Activated CD4-positive, CD25-positive, alpha-beta regulatory T cell treated with anti-CD3 and anti-CD28 coated beads, Interleukin-2, amount 50 U/mL, for 16 hours (primary cell): ENCODE results near the gene RPS21.

Experiments
- DNase-seq: peaks from one replicate; pipeline ENCODE4 v3.0.0-alpha.2; 2020; ENCODE audit warnings: low read depth, low spot score

RPS21 gene

DNA sequence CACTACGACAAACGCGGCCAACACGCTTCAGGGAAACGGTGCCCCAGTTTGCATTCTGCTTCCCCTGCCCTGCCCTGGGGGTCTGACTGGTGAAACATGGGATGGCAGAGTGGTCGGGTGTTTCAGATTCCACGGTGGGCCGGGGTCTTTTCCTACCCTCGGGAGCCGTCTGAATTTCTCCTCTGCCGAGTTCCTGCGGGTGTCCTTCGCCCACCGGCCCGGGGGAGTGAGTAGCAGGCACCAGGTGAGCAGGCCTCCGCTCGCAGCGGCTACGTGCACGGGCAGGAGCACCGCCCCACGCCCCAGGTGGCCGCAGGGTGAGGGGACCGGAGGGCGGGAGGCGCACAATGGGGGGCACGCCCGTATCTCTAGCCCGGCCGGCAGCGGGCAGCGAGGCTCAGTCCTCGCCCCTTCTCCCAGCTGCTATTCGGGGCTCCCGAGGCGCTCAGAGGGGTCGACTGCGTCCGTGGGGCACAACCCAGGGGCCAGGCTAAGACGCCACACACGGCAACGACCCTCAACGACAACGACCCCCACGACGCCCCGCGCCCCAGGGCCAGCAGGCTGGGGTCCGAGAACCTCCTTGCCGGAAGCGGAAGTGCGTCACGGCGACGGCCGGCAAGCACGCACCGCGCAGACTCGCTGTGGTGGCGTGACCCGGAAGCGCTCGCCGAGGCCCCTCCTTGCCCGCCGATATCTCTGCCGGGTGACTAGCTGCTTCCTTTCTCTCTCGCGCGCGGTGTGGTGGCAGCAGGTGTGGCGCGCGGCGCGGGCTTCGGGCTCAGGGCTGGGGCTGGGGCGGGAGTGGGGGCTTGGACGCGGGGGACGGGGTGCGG lies at the start of gene RPS21:
Gene RPS21, plus strand, starts transcription at position 721 of the 836 bp plus-strand sequence. CDS start 236 bp downstream, outside the sequence.
- peak; percentile 88 for DNase-seq

GRCh38 chr20:62337558-62338293 lies 49.2 kb upstream of the RPS21 start:
- DNase-seq, result no peak

GRCh38 chr20:62338294-62338620 lies 48.6 kb upstream of the RPS21 start:
- DNase-seq, result no peak

- no peak for DNase-seq
These were observed 47.2 kb upstream of the RPS21 start for GRCh38 chr20:62339647-62340062.

GRCh38 chr20:62342910-62343309 lies 44.0 kb upstream of the RPS21 start:
- no peak for DNase-seq

DNA sequence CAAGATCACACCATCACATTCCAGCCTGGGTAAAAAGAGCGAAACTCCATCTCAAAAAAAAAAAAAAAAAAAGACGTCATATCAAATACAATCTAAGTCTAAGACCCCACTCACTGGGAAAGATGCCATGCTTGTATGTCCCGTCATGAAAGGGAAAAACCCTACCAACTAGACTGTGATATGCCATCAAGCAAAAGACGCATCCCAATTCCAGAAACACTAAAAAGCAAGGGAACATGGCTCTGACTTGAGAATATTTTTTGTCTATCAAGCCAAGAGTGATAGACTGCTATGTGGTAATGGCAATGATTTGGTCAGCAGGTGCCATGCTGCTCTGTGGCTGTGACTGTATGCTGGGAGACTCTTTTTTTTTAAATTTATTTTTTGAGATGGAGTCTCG lies 42.8 kb upstream of the RPS21 start:
- no peak for DNase-seq

DNA sequence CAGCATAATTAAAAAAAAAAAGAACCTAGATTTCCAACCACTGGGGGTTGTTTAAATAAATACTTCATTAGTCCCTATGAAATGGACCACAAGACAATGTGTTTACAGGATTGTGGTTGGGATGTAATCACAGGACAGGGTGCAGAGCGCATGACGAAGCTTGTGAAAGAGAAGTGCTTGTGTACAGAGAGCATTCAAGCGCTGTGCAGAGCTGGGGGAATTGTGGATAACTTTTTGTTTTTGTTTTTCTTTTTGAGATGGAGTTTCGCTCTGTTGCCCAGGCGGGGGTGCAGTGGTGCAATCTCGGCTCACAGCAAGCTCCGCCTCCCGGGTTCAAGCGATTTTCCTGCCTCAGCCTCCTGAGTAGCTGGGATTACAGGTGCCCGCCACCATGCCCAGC lies 42.1 kb upstream of the RPS21 start:
- no peak for DNase-seq

DNA sequence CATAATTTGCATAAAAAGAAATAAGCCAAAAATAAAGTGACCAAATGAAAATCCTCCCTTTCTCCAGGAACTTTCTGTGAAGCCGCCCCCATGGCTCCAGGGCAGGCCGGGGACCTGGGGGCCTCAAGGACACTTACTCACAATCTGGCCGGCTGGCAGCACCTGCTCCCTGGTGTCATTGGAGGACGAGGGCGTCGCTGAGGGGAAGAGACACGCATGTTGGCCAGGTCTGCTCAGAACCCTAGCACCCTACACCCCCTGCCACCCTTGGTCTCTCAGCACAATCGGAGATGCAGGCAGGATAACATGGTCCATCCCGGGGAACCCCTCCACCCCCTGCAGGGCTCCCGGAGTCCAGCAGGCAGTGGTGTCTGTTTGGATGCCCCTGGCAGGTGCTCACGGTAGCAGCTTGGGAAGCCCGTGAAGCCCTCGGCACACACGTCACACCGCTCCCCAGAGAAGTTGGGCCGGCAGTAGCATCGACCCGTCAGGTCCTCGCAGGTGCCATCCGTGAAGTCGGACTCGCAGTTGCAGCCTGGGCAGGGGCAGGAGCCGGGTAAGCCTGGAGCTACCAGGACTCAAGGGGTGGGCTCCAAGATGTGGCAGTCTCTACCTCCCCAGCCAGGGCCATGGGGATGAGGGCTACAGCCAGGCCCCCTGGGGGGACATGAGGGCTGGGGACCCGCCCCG lies 41.1 kb upstream of the RPS21 start:
- DNase-seq, result no peak

- no peak for DNase-seq
These were observed 40.3 kb upstream of the RPS21 start for GRCh38 chr20:62346398-62347150.

GRCh38 chr20:62347151-62347404 lies 39.8 kb upstream of the RPS21 start:
- DNase-seq, result no peak

DNA sequence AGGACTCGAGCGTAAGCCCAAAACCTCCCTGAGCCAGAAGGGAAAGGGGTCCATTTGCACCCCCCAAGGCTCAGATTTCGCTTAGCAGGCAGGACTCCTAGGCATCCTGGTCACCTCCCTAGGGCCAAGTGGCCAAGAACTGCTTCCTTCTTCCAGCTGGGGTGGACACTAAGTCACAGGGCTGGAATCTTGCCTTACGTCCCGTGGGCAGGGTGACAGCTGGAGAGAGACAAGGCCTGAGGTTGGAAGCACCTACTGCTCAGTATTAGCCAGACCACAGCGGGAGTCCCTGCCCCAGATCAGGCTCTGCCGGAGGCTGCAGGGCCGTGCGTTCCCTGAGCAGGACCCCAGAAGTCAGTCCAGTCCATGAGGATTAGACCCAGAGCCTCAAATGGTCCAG lies 39.5 kb upstream of the RPS21 start:
- no peak for DNase-seq

- DNase-seq, result no peak
These were observed 38.3 kb upstream of the RPS21 start for GRCh38 chr20:62348604-62349003.

DNA sequence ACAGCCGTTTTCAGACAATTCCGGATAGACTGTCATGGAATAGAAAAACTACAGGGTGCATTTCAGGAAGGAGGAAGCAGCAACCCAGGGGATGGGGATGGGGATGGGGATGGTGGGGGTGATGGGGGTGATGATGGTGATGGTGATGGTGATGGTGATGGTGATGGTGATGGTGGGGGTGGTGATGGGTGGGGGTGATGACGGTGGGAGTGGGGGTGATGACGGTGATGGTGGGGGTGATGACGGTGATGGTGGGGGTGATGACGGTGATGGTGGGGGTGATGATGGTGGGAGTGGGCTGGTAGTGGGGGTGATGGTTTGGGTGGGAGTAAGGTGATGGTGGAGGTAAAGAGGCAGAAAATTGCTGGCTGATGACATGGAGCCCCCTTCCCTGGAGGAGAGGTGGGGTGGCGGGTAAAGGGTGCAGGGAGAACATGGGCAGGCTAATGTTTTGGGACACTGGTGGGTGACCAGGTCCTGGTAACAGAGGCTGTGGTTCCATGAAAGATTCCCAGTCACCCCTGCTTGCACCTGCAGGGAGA lies 37.3 kb upstream of the RPS21 start:
- DNase-seq, result no peak

DNA sequence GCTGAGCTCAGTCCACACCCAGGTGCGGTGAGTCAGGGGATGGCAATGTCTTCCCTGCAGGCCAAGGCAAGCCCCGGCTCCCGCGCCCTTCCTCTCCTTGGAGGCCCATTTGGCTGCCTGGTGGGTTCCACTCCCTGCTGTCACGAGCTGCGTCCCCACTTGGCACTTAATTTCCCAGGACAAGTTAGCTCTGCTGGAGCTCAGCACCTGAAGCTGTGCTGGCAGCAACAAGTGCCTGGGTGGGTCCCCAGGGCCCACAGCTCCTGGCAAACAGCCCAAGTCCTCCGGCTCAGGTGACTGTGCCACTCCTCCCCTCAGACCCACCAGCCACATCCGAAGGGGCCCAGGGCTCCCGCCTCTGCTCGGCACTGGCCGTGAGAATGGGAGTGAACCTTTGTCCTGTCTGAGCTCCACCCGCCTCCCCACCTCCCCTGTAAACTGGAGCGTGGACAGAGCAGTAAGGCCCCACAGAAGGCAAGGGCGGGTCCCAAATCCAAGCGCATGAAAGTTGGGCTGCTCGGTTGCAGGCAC lies 36.7 kb upstream of the RPS21 start:
- DNase-seq, result no peak

- DNase-seq, result no peak
These were observed 36.1 kb upstream of the RPS21 start for GRCh38 chr20:62350629-62351422.

- no peak for DNase-seq
These were observed 35.2 kb upstream of the RPS21 start for GRCh38 chr20:62351469-62352401.

DNA sequence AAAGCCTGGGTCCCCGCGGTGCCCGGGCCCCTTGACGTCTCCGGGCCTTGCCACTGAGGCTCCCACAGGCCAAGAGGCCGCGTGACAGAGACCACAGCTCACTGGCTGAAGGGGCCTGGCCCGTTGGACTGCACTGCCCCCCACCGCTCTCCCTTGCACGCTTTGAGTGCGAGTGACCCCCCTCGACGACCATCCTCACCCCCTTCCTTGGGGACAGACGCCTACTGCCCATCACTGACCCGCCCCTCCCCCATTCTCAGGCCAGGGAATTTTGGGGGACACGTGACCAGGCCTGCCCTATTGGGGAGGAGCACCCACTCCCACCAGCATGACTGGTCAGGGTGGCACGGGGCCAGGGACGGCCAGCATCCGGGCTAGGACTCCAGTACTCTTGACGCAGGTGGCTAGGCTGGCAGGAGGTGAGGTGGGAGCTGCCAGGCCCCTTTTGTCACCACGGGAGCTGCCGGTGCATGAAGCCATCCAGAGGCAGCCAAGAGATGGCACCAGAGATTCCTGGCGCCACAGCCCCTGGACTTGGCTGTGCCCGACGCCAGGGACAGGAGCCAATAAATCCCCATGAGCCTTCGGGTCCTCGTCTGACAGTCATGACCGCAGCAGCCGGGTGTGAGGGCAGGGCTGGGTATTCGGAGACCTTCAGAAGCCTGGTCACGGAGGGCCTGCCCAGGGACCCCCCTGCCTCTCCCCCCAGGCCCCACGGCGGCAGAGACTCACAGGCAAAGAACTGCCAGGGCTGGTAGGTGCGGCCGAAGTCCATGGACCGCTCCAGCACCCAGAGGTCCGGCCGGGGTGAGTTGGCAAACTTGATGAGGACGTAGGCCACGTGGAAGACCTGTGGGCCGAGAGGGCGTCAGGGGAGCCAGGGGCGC lies 34.3 kb upstream of the RPS21 start:
- no peak for DNase-seq

DNA sequence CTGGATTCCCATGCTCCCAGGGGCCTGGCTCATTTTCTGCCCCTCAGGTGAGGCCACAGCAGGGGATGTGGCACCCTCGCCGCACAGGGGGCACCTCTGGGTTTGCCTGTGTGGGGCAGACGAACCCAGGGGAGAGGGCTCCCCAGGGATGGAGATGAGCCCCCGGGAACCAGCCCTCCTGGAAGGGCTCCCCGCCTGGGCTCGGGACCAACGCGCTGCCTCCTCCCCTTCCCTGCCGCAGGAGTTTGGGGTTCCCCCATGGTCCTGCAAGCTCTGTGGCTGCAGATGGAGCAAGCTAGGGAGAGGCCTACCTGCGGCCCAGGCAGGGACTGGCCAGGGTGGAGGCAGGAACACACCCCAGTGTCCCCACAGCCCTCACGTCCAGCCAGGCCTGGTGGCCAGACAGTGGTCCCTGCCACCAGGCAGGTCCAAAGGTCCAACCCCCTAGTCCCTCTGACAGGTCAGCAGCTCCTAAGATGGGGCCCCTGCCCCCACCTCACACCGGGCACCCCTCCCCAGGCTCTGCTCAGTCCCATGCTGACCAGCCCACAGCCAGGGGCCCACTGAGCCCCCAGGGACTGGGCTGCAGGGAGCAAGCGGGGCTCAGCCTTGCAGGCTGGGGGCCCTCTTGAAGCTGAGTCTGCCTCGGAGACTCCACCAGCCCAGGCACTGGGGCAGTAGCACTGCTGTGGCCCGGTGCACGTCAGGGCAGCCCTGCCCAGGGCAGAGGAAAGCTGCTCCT lies 33.4 kb upstream of the RPS21 start:
- DNase-seq, result no peak
